ENCODE data around the gene ABAT.

DNA sequence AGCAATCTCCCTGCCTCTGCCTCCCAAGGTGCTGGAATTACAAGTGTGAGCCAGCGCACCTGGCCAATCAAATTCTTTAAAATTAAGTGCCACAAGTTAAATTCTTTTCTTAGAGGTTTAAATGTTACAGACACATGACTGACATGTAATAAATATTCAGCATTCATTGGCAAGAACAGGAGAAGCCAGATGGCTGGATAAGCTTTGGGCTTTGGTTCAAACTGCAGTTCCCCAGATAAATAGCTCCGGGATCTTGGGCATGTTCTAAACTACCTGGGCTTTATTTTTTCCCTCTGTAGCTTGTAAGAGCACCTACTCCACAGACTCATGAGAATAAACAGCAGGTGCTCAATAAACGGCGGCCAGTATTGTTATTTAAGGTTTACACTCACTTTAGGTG is 34.1 kb downstream of the ABAT start:
- TF ChIP-seq NFYB (IDR thresholded peaks at IDR 0.05; ENCODE audit: insufficient read depth, low read depth, low read length), result no peak
- TF ChIP-seq RAD21 (IDR thresholded peaks at IDR 0.05; ENCODE audit: insufficient read depth, low read depth, low read length), result no peak
- TF ChIP-seq CBX3 (IDR thresholded peaks at IDR 0.05; ENCODE audit: borderline replicate concordance, low read depth), result no peak
- no peak for TF ChIP-seq MEF2B (IDR thresholded peaks at IDR 0.05; ENCODE audit: partially characterized antibody, poor library complexity, severe bottlenecking)
- TF ChIP-seq, protein P1, sequence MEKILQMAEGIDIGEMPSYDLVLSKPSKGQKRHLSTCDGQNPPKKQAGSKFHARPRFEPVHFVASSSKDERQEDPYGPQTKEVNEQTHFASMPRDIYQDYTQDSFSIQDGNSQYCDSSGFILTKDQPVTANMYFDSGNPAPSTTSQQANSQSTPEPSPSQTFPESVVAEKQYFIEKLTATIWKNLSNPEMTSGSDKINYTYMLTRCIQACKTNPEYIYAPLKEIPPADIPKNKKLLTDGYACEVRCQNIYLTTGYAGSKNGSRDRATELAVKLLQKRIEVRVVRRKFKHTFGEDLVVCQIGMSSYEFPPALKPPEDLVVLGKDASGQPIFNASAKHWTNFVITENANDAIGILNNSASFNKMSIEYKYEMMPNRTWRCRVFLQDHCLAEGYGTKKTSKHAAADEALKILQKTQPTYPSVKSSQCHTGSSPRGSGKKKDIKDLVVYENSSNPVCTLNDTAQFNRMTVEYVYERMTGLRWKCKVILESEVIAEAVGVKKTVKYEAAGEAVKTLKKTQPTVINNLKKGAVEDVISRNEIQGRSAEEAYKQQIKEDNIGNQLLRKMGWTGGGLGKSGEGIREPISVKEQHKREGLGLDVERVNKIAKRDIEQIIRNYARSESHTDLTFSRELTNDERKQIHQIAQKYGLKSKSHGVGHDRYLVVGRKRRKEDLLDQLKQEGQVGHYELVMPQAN (conservative IDR thresholded peaks at IDR 0.05), result no peak
- TF ChIP-seq, protein P2, sequence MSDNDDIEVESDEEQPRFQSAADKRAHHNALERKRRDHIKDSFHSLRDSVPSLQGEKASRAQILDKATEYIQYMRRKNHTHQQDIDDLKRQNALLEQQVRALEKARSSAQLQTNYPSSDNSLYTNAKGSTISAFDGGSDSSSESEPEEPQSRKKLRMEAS (IDR thresholded peaks at IDR 0.05; ENCODE audit: low read depth, low read length), result no peak
- no peak for TF ChIP-seq SRF (IDR thresholded peaks at IDR 0.05; ENCODE audit: low read depth in 2 of 2, low read length in 2 of 2)
- no peak for TF ChIP-seq POLR2A (IDR thresholded peaks at IDR 0.05; ENCODE audit: low read depth, low read length)
- no peak for TF ChIP-seq TCF7 (IDR thresholded peaks at IDR 0.05; ENCODE audit: borderline replicate concordance)

Data from GM12878 (cell line).